ENCODE measurements around the gene CGREF1.
A peak's percentile ranks its signal among the peaks of the same experiment; 100 is the strongest.

Gene CGREF1

DNA sequence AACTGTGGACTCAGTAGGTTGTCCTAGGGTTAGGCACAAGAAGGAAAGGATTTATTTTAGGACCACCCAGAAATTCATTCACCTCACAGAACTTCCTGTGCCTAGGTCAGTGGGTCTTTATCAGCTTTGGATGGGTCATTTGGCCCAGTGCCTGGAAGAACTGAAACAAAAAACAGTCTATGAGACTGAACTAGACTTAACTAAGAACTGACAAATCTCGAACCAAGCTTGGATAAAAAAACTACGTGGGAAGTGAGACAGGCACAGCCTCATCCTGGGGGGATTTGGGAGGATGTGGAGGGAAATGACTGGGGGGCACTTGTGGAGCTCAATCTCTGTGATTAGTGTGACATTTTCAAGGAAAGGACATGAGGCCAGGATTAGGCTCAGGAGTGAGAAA is 45.1 kb downstream of the CGREF1 start:
- TF ChIP-seq, protein P1, sequence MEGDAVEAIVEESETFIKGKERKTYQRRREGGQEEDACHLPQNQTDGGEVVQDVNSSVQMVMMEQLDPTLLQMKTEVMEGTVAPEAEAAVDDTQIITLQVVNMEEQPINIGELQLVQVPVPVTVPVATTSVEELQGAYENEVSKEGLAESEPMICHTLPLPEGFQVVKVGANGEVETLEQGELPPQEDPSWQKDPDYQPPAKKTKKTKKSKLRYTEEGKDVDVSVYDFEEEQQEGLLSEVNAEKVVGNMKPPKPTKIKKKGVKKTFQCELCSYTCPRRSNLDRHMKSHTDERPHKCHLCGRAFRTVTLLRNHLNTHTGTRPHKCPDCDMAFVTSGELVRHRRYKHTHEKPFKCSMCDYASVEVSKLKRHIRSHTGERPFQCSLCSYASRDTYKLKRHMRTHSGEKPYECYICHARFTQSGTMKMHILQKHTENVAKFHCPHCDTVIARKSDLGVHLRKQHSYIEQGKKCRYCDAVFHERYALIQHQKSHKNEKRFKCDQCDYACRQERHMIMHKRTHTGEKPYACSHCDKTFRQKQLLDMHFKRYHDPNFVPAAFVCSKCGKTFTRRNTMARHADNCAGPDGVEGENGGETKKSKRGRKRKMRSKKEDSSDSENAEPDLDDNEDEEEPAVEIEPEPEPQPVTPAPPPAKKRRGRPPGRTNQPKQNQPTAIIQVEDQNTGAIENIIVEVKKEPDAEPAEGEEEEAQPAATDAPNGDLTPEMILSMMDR (IDR thresholded peaks at IDR 0.05; ENCODE audit: poor library complexity, severe bottlenecking): no peak
- DNase-seq (ENCODE audit: low spot score) (no peak), ATAC-seq (ENCODE audit: low read depth) (no peak)
- H3K4me1 ChIP-seq (ENCODE audit: insufficient read depth, poor library complexity, severe bottlenecking): peaks cover 3% of the 10 kb centered on the region
- peaks cover 20% of the 10 kb centered on the region for H3K36me3 ChIP-seq (ENCODE audit: low read depth)
- H3K27ac ChIP-seq (ENCODE audit: poor library complexity, severe bottlenecking): no peak overlapping the region
- no peaks in the 10 kb centered on the region for H3K9me3 ChIP-seq (ENCODE audit: severe bottlenecking)
- H3K27me3 ChIP-seq (ENCODE audit: insufficient read depth, poor library complexity, severe bottlenecking): no peaks in the 10 kb centered on the region
- H3K4me3 ChIP-seq (ENCODE audit: severe bottlenecking): no peak overlapping the region

DNA sequence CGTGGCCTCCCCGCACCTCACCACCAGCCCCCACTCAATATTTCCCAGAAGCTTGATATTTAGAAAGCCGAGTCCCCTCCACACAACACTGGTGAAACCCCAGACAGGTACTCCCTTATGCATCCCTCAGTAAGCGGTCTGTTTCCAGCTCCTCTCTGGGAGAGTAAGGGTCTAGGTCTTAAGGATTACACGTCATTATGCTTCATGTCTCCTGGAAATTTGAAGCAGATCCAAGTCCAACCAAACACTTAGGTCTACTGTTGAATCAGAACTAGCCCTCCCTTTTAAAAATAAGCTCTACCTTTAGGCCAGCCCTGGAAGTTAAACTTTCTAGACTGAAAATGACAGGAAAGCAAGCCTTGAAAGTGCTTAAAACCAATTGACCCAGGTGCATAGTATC is 46.0 kb downstream of the CGREF1 start:
- peaks cover 29% of the 10 kb centered on the region for H3K36me3 ChIP-seq (ENCODE audit: low read depth)
- peaks cover 3% of the 10 kb centered on the region for H3K4me1 ChIP-seq (ENCODE audit: insufficient read depth, poor library complexity, severe bottlenecking)
- H3K27ac ChIP-seq (ENCODE audit: poor library complexity, severe bottlenecking): no peak overlapping the region
- no peaks in the 10 kb centered on the region for H3K9me3 ChIP-seq (ENCODE audit: severe bottlenecking)
- ATAC-seq (ENCODE audit: low read depth) (no peak), DNase-seq (ENCODE audit: low spot score) (no peak)
- TF ChIP-seq, protein P1 (IDR thresholded peaks at IDR 0.05; ENCODE audit: poor library complexity, severe bottlenecking): no peak
- H3K4me3 ChIP-seq (ENCODE audit: severe bottlenecking): no peak overlapping the region
- H3K27me3 ChIP-seq (ENCODE audit: insufficient read depth, poor library complexity, severe bottlenecking): no peaks in the 10 kb centered on the region

DNA sequence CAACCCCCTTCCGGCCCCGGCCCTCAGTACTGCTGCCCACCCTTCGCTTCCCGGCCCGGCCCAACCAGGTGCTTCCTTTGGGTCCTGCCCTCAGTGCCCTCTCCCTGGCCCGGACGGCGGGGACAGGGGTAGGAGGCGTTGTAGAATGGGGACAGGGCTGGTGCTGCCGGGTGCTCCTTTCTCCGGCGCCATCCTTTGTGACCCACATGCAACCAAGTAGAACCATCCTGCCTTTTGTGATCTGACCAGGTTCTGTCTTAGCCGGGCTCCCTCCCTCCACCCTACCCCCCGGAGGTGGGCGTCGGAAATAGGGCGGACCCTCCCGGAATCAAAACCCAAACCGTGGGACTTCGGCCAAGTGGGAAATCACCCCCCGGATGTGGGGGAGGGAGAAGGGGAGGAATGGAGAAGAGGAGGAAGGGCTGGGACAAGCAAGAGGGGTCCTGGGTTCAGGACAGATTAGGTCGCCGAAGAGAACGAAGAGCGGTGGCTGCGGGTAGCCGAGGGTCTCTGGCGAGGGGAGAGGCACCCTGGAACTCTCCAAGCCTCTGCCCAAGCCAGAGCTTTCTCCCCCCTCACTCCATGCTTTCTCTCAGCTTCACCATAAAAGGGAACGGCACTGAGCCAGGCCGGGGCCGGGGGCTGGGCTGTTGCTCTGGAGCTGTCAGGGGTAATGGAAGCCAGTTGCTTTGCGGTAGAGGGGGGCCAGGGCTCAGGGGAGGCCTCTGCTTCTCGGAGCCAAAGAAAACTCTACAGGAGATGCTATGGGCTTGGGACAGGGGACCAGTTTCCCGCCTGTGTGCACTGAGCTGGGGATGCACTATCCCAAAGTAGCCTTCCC is 46.7 kb downstream of the CGREF1 start:
- Histone ChIP-seq H3K27ac (ENCODE audit: poor library complexity, severe bottlenecking) (peak overlapping the region; percentile 49), H3K4me1 (ENCODE audit: insufficient read depth, poor library complexity, severe bottlenecking) (peaks cover 3% of the 10 kb centered on the region)
- DNase-seq (ENCODE audit: low spot score): no peak

DNA sequence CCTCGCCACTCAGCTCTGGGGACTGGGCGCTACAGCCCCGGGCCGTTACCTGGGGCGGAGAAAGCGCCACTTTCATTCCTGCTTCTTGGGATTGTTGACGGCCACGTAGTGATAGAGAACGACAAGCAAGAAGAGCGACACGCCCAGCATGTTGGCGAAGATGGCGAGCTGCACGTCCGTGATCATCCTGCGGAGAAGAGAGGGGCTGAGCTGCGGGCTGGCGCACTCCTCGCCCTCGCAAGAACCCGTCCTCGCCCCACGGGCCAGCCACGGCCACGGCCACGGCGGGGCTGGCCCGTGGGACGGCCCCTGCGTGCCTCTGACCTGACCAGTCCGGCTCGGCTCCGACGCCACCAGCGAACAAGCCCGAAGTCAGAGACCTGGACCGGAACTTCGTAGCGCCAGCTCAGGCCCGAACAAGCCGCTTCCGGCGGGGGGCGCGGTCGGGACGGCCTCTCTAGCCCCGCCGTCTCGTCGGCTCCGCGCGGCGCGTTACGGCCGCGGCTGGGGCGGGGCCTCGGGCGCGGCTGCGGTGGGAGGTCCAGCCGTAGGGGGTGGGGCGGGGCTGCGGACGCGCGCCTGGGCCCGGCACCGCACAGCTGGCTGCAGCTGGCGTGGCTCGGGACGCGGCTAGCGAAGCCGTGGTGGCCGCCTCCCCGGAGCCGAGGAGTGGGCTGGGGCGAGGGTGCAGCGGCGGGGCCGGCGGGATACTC is 47.5 kb downstream of the CGREF1 start, which contains the start of gene OST4:
Gene OST4, minus strand, starts transcription at position 378 of the 713 bp plus-strand sequence.
- ATAC-seq (ENCODE audit: low read depth) (peak; percentile 96), DNase-seq (ENCODE audit: low spot score) (peak; percentile 89)
- Histone ChIP-seq H3K27ac (ENCODE audit: poor library complexity, severe bottlenecking) (peak within 1 kb of the TSS; percentile 49), H3K4me3 (ENCODE audit: severe bottlenecking) (peak within 1 kb of the TSS; percentile 77), H3K27me3 (ENCODE audit: insufficient read depth, poor library complexity, severe bottlenecking) (no peaks in the 10 kb centered on the region), H3K36me3 (ENCODE audit: low read depth) (peaks cover 34% of the 10 kb centered on the region), H3K9me3 (ENCODE audit: severe bottlenecking) (no peaks in the 10 kb centered on the region), H3K4me1 (ENCODE audit: insufficient read depth, poor library complexity, severe bottlenecking) (peaks cover 3% of the 10 kb centered on the region)
- TF ChIP-seq, protein P1 (IDR thresholded peaks at IDR 0.05; ENCODE audit: poor library complexity, severe bottlenecking): no peak

More for the DNA sequence above, 46.7 kb downstream of the CGREF1 start:
- peak; percentile 28 for ATAC-seq (ENCODE audit: low read depth)
- Histone ChIP-seq H3K27me3 (ENCODE audit: insufficient read depth, poor library complexity, severe bottlenecking) (no peaks in the 10 kb centered on the region), H3K36me3 (ENCODE audit: low read depth) (peaks cover 34% of the 10 kb centered on the region), H3K9me3 (ENCODE audit: severe bottlenecking) (no peaks in the 10 kb centered on the region), H3K4me3 (ENCODE audit: severe bottlenecking) (peak overlapping the region; percentile 77)
- TF ChIP-seq, protein P1 (IDR thresholded peaks at IDR 0.05; ENCODE audit: poor library complexity, severe bottlenecking): no peak

Measured in RWPE2 (cell line).